Transverse colon (tissue), 3 donors: ENCODE measurements around the gene MAPK14.

Experiments
- EP300 ChIP-seq: sonication (generic); formaldehyde crosslinking; IDR thresholded peaks from one replicate; pipeline ENCODE4 v1.6.1; 2017; ENCODE audit warnings: antibody characterized with exemption, low read depth
- TF ChIP-seq, protein P1 (sequence below), 5 experiments: fragments of 200-600 bp in 3 of 5; fragments of 450-650 bp in 2 of 5; sonication (generic) in 3 of 5; IDR thresholded peaks; 1 replicate in 2 of 5; 2 replicates in 3 of 5; pipeline ENCODE4 v1.5.1; 2016 to 2017; ENCODE audit warnings: antibody characterized with exemption in 5 of 5, inconsistent platforms in 3 of 5, mild to moderate bottlenecking in 2 of 5, moderate library complexity in 1 of 5

DNA sequence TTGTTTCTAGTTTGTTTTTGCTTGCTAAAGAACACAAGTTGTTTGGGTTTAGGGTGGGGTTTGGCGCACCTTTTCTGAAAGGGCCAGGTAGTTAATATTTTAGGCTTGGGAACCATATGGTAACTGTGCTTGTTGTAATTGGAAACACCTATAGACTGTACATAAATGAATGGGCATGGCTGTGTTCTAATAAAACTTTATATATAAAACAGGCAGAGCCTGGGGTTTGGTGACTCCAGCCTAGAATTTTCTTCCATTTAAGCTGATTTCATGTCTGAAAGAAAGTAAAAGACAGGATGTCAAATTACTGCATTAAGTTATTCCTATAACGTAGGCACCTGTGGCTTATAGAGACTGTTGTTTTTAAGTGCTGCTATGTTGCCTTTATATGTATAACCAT is 66.6 kb downstream of the MAPK14 start:
- TF ChIP-seq, protein P1, sequence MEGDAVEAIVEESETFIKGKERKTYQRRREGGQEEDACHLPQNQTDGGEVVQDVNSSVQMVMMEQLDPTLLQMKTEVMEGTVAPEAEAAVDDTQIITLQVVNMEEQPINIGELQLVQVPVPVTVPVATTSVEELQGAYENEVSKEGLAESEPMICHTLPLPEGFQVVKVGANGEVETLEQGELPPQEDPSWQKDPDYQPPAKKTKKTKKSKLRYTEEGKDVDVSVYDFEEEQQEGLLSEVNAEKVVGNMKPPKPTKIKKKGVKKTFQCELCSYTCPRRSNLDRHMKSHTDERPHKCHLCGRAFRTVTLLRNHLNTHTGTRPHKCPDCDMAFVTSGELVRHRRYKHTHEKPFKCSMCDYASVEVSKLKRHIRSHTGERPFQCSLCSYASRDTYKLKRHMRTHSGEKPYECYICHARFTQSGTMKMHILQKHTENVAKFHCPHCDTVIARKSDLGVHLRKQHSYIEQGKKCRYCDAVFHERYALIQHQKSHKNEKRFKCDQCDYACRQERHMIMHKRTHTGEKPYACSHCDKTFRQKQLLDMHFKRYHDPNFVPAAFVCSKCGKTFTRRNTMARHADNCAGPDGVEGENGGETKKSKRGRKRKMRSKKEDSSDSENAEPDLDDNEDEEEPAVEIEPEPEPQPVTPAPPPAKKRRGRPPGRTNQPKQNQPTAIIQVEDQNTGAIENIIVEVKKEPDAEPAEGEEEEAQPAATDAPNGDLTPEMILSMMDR (IDR thresholded peaks at IDR 0.05) = no peak
- no peak for TF ChIP-seq EP300
